Bronchial epithelial cell (primary cell): ENCODE measurements around the gene GALNT18. TPM values are rescaled to one million over a fixed set of nuclear protein-coding genes. Genes with fewer than 3 reads are reported as not detected.

Experiments
- DNase-seq: peaks from one replicate; pipeline ENCODE4 v3.0.0-alpha.2; 2010; ENCODE audit warnings: low read depth
- FAIRE-seq: peaks from 2 replicates; lab custom pipeline; 2011; peaks lifted over from hg19 to GRCh38; lab: Jason Lieb, UNC
- H3K27me3 ChIP-seq: 2 replicates; pipeline ENCODE4 v1.5.1; 2011; ENCODE audit warnings: low read length; ENCODE audit not compliant: control insufficient read depth, insufficient read depth
- H3K36me3 ChIP-seq: 2 replicates; pipeline ENCODE4 v1.5.1; 2011; ENCODE audit warnings: low read length; ENCODE audit not compliant: control insufficient read depth, insufficient read depth
- H3K4me3 ChIP-seq: 2 replicates; pipeline ENCODE4 v1.5.1; 2011; ENCODE audit warnings: mild to moderate bottlenecking, low read depth, low read length, control low read depth
- CTCF ChIP-seq: IDR thresholded peaks from 2 replicates; pipeline ENCODE4 v1.5.1; 2011; ENCODE audit warnings: mild to moderate bottlenecking, moderate library complexity, low read length, control low read depth, inconsistent platforms; ENCODE audit not compliant: insufficient read depth, severe bottlenecking
- total RNA-seq: library from RNA; depleted of rRNA; stranded (reverse); fragments of >200 nt; gene quantifications from 2 replicates; pipeline ENCODE4 v1.2.1, GENCODE V29; 2014

GALNT18 gene
- total RNA-seq, 1 donor from 2014 or later, result 26.1 TPM

- TF ChIP-seq CTCF, result no peak
- Histone ChIP-seq H3K36me3 (no peaks in the 10 kb centered on the region), H3K27me3 (no peaks in the 10 kb centered on the region), H3K4me3 (no peak overlapping the region)
- DNase-seq, result no peak
- no peak for FAIRE-seq
Measured at GRCh38 chr11:11583801-11584529, 37.8 kb downstream of the GALNT18 start.

GRCh38 chr11:11582011-11582701, 39.6 kb downstream of the GALNT18 start:
- FAIRE-seq (no peak), DNase-seq (no peak)
- no peaks in the 10 kb centered on the region for H3K36me3 ChIP-seq
- H3K27me3 ChIP-seq, result no peaks in the 10 kb centered on the region
- no peak overlapping the region for H3K4me3 ChIP-seq
- no peak for TF ChIP-seq CTCF

GRCh38 chr11:11581481-11581880, 40.3 kb downstream of the GALNT18 start:
- TF ChIP-seq CTCF, result no peak
- DNase-seq, result no peak
- Histone ChIP-seq H3K27me3 (no peaks in the 10 kb centered on the region), H3K4me3 (no peak overlapping the region), H3K36me3 (no peaks in the 10 kb centered on the region)
- no peak for FAIRE-seq

GRCh38 chr11:11580841-11581411, 40.9 kb downstream of the GALNT18 start:
- TF ChIP-seq CTCF, result no peak
- Histone ChIP-seq H3K27me3 (no peaks in the 10 kb centered on the region), H3K36me3 (no peaks in the 10 kb centered on the region), H3K4me3 (no peak overlapping the region)
- DNase-seq, result no peak
- FAIRE-seq, result no peak

- TF ChIP-seq CTCF, result no peak
Measured at GRCh38 chr11:11580012-11580411, 41.8 kb downstream of the GALNT18 start.

More at GRCh38 chr11:11580012-11580411, 41.8 kb downstream of the GALNT18 start:
- DNase-seq (no peak), FAIRE-seq (no peak)
- Histone ChIP-seq H3K4me3 (no peak overlapping the region), H3K36me3 (no peaks in the 10 kb centered on the region), H3K27me3 (no peaks in the 10 kb centered on the region)
